Stimulated activated CD8-positive, alpha-beta memory T cell treated with anti-CD3 and anti-CD28 coated beads, Interleukin-4, amount 100 ng/mL, for 4 hours (primary cell): ENCODE measurements around the gene DNAJB1.
"Not testable (repeated sequence)": the region's sequence is repeated elsewhere in the genome, so short reads cannot be mapped to it uniquely, and the experiment has no call there.

Experiments used
- DNase-seq, 2 donors: peaks; one replicate each; pipeline ENCODE4 v3.0.0-alpha.2; 2020; ENCODE audit warnings: low read depth in 2 of 2, low spot score in 1 of 2

Gene DNAJB1

DNA sequence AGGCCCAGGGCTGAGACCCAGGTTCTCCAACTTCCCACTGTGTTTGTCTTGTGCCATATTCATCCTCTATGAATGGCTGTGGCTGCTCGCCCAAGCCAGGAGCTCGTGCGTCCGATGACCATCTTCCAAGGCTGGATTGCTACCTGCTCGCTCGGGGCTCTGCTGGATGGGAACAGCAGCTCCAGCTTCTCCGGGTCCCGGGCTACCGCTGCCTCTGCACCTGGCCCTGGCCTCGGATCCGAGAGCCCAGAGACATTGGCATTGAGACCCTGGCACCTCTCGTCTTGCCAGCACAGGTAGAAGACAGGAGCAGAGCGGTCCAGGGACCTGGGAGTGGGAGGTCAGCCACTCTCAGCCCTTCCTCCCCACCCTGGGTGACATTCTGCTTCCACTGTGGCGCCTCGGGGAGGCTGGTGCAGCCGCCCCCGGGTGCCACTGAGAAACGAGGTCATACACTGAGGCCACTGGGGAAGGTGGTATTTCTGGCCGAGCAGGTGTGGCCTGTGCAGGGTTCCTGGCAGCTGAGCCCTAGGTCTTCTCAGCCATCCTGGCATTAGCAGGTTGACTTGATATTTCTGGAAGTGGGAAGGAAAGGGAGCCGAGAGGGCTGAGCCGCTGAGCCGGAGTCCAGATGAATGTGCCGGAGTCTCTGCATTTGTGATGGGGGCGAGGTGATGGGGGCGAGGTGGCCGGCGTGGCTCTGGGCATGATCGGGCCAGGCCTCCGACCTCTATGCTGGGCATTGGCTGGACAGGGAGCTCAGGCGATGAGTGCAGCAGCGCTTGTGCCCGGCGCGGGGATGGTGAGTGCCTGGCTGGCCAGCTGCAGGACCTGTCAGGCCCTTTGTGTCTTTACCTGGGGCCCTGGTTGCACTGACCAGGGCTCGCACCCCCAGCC lies 35.1 kb upstream of the DNAJB1 start:
- DNase-seq, result no peak

DNA sequence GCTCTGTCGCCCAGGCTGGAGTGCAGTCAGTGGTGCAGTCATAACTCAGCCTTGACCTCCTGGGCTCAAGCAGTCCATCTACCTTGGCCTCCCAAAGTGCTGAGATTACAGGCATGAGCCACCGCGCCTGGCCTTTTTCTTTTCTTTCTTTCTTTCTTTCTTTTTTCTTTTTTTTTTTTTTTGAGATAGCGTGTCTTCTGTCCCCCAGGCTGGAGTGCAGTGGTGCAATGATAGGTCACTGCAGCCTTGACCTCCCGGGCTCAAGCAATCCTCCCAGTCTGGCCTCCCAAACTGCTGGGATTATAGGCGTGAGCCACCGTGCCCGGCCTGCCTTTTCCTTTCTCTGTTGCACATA lies 33.8 kb upstream of the DNAJB1 start:
- not testable (repeated sequence) for DNase-seq

DNA sequence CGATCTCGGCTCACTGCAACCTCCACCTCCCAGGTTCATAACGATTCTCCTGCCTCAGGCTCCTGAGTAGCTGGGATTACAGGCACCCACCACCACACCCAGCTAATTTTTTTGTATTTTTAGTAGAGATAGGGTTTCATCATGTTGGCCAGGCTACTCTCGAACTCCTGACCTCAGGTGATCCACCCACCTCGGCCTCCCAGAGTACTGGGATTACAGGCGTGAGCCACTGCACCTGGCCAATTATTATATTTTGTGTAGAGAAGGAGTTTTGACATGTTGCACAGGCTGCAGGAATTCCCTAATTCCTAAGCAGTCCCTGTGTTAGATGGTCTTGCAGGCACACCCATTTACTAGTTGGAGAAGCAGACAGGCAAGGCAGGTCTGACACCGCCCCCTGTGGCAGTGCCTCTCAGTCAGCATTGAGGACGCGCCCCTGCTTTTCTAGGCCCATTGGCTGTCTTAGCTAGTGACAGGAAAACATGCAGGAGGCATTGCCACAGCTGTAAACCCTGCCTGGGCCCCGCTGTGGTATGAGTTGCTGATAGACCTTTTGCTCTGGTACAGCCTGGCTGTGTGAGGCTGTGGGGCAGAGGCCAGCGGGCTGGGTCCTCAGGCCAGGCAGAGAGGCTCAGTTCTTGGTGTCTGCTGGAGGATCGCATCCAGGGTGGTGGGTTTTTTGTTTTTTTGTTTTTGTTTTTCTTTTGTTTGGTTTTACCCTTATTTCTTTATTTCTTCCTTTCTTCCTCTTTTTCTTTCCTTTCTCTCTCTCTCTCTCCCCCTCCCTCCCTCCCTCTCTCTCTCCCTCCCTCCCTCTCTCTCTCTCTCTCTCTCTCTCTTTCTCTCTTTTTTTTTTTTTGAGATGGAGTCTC lies 33.2 kb upstream of the DNAJB1 start:
- peak; percentile 36 to 56 for DNase-seq

DNA sequence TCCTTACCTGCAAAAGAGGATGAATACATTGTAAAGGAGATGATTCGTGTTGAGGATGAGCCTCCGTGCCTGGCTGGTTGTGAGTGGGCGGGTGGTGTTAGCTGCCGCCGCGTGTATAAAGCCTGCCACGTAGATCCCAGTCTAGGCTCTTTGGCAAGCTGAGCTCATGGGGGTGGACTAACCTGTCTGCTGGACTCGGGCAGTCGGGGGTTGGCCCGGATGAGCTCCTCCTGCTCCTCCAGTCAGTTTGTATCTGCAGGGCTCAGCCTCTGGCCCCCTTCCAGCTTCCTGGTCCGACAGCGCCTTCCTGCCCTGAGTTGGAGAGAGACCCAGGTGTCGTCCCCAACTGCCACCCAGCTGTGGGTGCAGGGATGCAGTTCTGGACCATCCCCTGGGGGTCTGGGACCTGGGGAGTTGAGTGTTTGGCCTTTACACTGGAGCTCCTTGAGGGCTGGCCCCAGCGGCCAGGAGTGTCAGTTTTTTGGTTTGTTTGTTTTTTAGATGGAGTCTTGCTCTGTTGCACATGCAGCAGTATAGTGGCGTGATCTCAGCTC lies 32.1 kb upstream of the DNAJB1 start:
- no peak for DNase-seq

DNA sequence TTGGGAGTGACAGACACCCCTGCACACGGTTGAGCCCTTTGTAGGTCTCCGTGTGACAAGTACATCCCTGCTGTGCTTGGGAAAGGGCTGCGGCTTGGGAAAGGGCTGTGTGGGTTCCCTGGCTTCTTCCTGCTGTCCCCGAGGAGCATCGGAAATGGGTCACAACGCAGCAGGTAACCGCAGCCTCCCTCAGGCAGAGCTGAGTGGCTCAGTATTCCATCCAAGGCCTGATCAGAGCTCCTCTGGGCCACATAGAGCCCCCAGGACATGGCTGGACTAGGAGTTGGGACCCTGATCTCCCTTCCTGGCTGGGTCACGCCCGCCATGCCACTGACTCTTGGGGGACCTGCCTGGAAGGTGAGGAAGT lies 27.5 kb upstream of the DNAJB1 start:
- no peak for DNase-seq

DNA sequence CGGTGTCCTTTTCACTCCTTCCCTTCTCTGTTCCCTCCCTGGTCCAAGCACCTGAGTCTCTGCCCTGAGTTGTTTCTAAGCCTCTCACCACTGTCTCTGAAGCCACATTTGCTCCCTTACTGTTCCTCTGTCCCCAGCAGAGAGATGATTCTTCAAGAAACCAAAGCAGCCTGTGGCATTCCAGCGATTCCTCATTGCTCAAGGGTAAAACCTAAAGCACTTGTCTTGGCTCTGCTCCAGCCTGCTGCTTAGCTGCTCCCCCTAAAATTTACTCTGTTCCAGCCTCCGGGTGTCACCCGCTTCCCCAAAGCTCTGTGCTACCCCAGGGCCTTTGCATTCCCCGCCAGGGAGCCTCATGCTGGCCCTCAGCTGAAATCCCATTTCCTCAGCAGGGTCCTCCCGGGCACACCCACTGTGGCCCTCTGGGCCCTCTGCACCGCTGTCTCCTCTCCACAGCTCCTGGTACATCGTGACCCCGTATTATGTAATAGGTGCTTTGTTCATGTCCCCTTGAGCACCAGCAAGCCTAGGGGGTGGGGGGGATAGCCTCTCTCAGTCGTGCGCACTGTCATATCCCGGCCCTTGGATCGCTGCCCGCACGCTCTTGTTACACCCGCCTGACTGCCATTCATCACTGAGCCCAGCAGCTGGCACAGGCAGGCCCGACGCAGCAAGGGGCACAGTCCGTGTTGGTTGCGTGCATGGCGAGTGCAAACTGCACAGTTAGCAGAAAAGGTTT lies 26.9 kb upstream of the DNAJB1 start:
- no peak for DNase-seq

DNA sequence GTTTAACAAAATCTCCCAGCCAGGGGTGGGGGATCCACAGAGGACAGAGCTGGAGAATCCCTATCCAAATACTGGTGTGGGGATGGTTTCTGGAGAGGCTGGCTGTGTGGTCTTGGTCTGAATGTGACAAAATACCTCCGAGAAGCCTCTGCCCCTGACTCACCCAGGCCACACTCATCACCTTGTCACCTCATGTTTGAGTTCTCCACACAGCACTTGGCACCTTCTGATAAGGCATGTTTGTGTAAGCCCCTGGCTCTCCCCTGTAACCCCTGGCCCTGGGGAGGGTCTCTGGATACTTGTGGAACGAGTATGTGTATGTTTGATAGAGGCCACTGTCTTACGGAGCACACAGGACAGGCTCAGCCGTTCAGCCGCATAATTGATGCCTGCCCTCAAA lies 25.9 kb upstream of the DNAJB1 start:
- DNase-seq, result no peak

DNA sequence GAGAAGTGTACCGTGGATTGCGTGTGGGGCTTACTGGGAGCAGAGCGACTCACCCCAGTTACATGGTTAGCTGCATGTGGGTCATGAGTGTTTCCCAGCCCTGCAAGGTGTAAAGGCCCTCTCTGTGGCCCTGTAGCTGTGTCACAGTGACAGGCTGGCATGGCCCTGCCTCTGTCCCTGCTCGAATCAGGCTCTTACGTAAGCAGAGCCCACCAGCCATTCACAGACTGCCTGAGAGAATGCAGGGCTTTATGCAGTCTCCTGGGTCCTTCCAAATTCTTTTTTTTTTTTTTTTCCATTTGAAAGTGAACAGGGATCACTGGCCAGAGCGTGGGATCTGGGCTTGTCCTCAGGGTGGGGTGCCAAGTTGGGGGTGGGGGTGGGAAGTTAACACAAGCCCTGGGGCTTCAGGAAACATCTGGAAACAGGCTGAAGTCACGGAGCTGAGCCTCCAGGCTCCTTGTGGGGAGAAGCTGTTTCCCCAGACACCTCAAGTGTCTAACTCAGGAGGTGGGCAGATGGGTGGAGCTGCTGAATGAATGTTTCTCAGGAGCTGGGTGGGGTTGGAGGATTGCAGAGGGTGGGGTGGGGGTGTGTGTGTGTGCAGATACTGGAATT lies 24.6 kb upstream of the DNAJB1 start:
- DNase-seq, result no peak

DNA sequence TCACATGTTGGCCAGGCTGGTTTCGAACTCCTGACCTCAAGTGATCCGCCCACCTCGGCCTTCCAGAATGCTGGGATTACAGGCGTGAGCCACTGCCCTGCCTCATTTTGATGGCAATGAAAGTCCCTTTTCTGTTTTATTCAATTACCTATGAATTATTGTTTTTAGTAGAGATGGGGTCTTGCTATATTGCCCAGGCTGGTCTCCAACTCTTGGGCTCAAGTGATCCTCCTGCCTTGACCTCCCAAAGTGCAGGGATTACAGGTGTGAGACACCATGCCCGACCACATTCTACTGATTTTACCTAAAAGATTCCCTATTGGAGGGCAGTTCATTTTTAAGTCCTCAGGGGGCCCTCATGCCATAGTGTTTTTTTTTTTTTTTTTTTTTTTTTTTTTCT lies 23.8 kb upstream of the DNAJB1 start:
- DNase-seq, result not testable (repeated sequence)

DNA sequence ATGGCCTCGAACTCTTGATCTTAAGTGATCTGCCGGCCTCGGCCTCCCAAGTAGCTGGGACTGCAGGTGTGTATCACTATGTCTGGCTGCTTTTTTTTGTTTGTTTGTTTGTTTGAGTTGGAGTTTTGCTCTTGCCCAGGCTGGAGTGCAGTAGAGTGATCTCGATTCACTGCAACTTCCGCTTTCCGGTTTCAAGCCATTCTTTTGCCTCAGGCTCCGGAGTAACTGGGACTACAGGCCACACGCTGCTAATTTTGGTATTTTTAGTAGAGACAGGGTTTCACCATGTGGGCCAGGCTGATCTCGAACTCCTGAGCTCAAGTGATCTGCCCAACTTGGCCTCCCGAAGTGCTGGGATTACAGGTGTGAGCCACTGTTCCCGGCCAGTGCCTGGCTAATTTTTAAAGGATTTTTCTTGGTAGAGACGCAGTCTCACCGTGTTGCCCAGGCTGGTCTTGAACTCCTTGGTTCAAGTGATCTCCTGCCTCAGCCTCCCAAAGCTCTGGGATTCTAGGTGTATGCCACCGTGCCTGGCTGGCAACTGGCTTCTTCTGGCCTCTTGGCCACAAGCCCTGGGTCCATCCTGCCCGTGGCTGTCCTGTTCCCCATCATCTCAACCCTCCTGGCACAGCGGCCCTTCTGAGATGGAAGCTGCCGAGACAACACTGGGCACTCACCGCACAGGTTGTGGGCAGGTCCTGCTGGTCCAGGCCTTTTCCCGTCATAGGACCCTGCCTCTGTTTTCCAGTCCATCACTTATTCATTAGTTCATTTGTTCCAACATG lies 22.7 kb upstream of the DNAJB1 start:
- no peak for DNase-seq

DNA sequence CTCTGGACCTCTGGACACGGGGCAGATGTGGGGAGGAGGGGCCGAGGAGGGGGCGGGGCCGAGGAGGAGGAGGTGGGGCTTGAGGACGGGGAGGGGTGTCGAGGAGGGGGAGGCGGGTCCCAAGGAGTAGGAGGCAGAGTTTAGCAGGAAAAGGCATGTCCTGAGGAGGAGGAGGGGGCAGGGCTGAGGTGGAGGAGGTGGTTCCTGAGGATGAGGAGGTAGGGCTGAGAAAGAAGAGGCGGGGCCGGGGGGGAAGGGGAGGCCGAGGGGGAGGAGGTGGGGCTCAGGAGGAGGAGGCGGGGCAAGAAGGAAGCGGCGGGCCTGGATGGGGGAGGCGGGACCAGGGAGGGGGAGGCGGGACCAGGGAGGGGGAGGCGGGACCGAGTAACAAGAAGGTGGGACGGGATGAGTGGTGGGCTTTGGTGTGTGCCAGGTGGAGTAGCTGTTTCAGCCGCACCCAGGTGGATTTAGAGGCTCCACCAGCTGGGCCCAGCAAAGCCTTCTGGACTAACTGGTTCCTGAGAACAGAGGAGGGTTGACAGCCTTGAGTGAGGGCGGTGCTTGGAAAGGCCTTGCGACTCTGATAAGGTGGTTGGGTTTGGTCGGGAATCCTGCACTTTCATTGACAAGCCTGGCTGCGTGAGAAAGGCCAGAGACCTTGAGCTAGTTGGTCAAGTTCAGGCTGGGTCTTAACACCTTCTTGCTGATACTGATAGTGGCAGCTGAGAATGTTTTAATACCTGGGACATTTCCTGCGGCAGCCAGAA lies 18.9 kb upstream of the DNAJB1 start:
- DNase-seq, result no peak

DNA sequence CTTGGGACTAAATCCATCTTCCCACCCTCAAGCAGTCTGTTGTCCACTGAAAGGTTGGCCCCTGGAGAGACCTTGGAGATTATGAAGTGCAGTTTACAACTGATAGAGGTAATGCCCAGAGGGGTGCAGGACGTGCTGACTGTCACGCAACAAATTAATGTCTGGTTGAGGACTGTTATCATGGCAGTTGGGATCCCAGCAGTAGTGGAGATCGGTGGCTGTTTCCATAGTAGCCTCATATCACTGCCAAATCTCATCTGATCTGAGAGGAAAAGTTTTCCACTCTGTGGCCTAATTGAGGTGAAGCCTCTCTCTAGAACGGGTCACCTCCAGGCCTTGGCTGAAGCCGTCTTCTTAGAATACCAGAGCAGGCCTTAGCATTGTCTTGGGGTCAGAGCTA lies 15.3 kb upstream of the DNAJB1 start:
- DNase-seq, result no peak

DNA sequence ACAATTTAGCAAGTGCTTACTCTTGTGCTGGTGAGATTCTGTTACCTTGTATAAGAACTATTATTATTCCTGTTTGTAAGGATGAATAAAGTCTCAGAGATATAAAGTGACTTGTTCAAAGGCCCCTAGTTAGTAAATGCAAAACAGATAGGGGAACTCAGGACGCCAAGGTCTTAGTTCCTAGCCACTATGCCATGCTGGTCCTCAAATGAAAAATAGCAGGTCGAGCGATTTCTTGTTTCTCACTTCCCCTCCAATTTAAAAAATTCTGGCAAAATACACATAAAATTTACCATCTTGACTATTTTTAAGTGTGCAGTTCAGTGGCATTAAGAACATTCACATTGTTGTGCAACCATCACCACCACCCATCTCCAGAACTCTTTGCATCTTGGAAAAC lies 12.3 kb upstream of the DNAJB1 start:
- DNase-seq, result no peak

DNA sequence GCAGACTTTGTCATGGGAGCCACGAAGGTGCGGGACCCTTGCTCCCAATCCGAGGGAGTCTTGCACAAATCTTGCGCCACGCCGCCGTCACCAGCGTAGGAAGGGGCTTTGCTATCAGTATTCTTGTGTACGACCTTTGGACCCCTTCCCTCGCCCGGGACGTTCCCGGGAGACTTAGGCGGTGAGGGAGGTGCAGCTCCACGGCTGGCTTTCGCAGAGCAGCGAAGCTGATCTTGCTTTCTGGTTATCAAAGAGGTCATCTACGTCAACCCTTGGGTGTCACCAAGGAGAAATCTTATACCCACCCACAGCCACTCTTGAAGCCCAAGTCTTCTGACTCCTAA lies 11.8 kb upstream of the DNAJB1 start:
- DNase-seq, result no peak

DNA sequence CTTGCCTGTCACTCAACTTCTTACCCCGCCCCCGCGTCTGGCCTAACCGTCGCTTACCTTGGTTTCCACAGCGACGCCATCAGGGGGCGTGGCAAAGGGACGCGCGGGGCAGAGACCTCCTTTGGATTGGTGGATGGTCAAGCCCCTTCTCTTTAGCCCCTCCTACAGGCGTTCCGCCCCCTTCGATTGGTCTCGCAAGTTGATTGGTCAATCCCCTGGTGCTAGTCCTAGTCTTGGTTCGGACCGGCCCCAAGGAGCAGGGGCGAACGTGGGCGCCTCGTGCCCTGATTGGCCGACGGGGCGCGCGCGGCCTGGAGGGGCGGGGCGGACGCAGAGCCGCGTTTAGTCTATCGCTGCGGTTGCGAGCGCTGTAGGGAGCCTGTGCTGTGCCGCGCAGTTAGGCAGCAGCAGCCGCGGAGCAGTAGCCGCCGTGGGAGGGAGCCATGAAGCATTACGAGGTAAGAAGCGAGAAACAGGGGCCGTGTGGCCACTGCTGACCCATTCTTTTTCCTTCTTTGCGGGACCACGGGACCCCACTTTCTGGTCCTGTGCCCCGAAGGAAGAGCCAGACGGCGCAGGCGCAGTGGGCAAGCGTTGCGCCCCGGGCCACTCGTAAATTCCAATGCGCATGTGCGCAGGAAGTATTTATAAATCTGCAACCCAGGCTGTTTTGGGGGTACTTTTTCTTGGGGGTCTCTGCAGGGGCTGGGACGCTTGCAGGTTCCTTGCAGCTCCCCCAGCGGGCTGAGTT lies 11.2 kb upstream of the DNAJB1 start, which contains the start of gene TECR:
TECR (plus strand) TSS at position 341 of the 751 bp plus-strand sequence; CDS start at position 444, 103 bp downstream.
- peak; percentile 100 for DNase-seq

DNA sequence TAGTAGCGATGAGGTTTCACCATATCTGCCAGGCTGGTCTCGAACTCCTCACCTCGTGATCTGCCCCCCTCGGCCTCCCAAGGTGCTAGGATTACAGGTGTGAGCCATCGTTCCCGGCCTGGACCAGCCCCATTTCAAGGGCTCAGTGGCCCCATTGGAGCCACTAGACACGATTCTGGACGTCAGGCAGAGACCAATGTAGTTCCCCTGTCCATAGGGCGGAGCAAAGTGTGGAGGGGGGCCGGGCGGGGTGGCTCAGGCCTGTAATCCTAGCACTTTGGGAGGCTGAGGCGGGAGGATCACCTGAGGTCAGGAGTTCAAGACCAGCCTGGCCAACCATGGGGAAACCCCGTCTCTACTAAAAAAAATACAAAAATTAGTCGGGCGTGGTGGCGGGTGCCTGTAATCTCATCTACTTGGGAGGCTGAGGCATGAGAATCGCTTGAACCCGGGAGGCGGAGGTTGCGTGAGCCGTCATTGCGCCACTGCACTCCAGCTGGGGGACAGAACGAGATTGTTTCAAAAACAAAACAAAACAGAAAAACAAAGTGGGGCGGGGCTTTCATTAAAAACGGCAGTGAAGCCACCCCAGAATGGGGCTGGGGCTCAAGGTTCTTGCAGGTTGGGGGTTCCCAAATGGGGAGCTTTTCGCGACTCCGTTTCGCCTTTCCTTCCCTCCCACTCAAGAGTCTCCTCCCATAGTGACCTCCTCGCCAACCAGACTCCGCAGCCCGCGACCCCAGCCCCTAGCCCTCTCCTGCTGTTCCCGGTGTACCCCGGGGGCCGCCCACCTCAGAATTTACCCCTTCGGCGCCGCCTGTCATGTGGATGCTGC lies 10.4 kb upstream of the DNAJB1 start:
- no peak for DNase-seq

DNA sequence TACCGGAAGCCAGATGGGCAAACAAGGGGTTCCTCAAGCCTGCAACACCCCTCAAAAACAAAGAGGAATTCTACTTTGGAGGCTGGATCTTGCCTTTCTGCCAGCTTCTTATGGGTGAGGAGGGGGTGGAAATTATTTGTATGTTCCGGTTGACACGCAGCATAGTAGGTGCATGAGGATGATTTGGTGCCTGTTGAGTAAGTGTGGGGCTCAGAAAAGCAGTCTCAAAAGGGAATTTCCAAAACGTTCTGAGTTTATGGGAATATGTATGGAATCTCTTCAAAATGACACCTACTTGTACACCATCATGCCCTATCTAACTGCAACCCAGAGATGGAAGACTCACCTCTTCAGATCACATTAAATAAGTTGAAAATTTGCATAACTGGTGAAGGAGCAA lies 8.2 kb upstream of the DNAJB1 start:
- DNase-seq, result no peak

DNA sequence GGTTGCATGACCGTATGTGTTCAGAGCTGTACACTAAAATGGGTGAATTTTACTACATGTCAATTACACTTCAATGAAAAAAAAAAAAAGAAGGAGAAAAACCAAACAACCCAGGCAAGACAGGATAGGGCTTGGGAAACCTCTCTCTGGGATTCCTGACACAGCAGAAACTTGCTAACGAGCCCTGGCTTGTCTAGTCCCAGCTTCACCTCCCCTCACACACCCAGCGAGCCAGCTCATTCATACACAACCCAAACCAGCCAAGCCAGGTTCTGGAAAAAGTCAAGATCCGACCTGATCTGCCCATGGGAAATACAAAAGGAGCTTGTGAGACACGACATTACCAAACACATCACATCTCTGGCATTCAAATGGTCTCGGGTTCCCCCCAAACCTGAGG lies 7.5 kb upstream of the DNAJB1 start:
- no peak for DNase-seq
